ENCODE measurements around the gene USP28. TPM values are rescaled to one million over a fixed set of nuclear protein-coding genes. Genes with fewer than 3 reads are reported as not detected.

USP28 gene
- total RNA-seq, 1 experiment from 2014 or later = 23.7 TPM

DNA sequence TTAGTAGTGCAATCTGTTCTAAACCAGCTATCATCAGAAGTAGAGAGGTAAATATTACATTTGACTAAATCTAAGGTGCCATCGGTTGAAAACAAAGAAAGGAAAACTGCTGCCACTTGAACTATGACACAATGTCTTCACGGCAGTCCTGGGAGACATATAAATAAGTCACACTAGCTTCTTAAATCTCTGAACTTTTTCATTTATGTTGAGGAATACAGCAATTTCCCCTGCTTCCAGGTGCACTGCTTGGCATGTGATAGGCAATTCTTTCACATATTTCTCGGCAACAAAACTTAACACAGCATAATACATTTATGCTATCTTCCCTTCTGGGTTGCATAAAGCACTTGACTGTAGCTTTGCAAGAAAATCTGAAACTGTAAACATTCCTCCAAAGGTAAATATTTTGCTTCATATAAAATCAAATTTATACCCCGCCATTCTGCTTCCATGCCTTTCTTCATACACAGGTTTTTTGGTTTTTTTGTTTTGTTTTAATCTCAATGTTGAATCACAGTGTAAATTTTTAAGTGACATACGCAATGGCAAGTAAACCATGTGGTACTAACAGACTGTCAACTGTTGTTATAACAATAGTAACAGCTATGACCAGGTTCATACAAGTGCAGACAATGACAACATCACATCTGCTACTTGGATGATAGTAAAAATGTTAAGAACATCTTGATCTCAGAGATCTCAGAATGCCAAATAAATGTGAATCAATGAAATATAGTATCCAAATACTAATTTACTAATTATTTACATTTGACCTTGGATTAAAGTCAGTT lies 18.2 kb downstream of the USP28 start:
- Histone ChIP-seq H3K27ac (ENCODE audit: low read depth, low read length, poor library complexity, severe bottlenecking) (no peak overlapping the region), H3K27me3 (replicated peaks; ENCODE audit: insufficient read depth, low read depth, low read length, poor library complexity) (no peaks in the 10 kb centered on the region), H3K9me3 (ENCODE audit: low read depth, low read length, poor library complexity, severe bottlenecking) (no peaks in the 10 kb centered on the region), H3K36me3 (ENCODE audit: insufficient read depth, low read length, poor library complexity, severe bottlenecking) (no peaks in the 10 kb centered on the region), H3K4me1 (ENCODE audit: insufficient read depth, low read length, poor library complexity, severe bottlenecking) (no peaks in the 10 kb centered on the region), H3K4me3 (ENCODE audit: low read depth, low read length, poor library complexity, severe bottlenecking) (no peak overlapping the region)
- TF ChIP-seq EZH2 (IDR thresholded peaks at IDR 0.05; ENCODE audit: borderline replicate concordance, low read depth, low read length, poor library complexity, severe bottlenecking) = no peak
- TF ChIP-seq, protein P1, sequence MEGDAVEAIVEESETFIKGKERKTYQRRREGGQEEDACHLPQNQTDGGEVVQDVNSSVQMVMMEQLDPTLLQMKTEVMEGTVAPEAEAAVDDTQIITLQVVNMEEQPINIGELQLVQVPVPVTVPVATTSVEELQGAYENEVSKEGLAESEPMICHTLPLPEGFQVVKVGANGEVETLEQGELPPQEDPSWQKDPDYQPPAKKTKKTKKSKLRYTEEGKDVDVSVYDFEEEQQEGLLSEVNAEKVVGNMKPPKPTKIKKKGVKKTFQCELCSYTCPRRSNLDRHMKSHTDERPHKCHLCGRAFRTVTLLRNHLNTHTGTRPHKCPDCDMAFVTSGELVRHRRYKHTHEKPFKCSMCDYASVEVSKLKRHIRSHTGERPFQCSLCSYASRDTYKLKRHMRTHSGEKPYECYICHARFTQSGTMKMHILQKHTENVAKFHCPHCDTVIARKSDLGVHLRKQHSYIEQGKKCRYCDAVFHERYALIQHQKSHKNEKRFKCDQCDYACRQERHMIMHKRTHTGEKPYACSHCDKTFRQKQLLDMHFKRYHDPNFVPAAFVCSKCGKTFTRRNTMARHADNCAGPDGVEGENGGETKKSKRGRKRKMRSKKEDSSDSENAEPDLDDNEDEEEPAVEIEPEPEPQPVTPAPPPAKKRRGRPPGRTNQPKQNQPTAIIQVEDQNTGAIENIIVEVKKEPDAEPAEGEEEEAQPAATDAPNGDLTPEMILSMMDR (conservative IDR thresholded peaks at IDR 0.05; ENCODE audit: low read depth, low read length) = no peak
- intact Hi-C loops (cut with micrococcal nuclease; ENCODE audit: unreplicated experiment) = no loop called here
- DNase-seq (ENCODE audit: low spot score) = no peak
- BruUV-seq (replicated peaks) = no TSS peak
- ChIA-PET CTCF (no interaction called here), POLR2A (ENCODE audit: low non-redundant PET) (no interaction called here)

DNA sequence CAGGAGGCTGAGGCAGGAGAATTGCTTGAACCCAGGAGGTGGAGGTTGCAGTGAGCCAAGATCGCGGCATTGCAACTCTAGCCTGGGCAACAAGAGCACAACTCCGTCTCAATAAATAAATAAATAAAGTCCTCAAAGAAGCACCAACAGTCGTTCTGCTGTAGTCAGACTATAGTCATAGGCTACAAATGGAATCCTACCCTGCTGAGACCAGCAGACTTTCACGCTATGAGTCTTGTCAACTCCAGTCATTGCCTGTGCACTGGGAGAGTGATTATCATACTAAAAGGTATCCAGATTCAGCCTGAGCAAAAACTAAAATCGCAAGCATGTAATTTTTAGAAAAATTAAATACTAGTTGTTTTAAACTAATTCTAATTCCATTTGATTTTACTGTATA lies 19.6 kb downstream of the USP28 start:
- ChIA-PET CTCF (interaction anchor here (0.6 kb wide), 1 partner anchor 20 kb away, joined by 3 read pairs; no protein-coding TSS in a partner anchor), POLR2A (ENCODE audit: low non-redundant PET) (interaction anchor here (0.6 kb wide), 1 partner anchor 268 kb away, joined by 3 read pairs; no protein-coding TSS in a partner anchor)
- BruUV-seq (replicated peaks) = no TSS peak
- intact Hi-C loops (cut with micrococcal nuclease; ENCODE audit: unreplicated experiment) = no loop called here
- DNase-seq (ENCODE audit: low spot score) = no peak
- H3K27ac ChIP-seq (ENCODE audit: low read depth, low read length, poor library complexity, severe bottlenecking) = no peak overlapping the region
- TF ChIP-seq EZH2 (IDR thresholded peaks at IDR 0.05; ENCODE audit: borderline replicate concordance, low read depth, low read length, poor library complexity, severe bottlenecking) = no peak
- TF ChIP-seq, protein P1 (conservative IDR thresholded peaks at IDR 0.05; ENCODE audit: low read depth, low read length) = no peak
- no peaks in the 10 kb centered on the region for H3K27me3 ChIP-seq (replicated peaks; ENCODE audit: insufficient read depth, low read depth, low read length, poor library complexity)
- peaks cover under 1% of the 10 kb centered on the region for H3K36me3 ChIP-seq (ENCODE audit: insufficient read depth, low read length, poor library complexity, severe bottlenecking)
- no peak overlapping the region for H3K4me3 ChIP-seq (ENCODE audit: low read depth, low read length, poor library complexity, severe bottlenecking)
- H3K9me3 ChIP-seq (ENCODE audit: low read depth, low read length, poor library complexity, severe bottlenecking) = no peaks in the 10 kb centered on the region
- H3K4me1 ChIP-seq (ENCODE audit: insufficient read depth, low read length, poor library complexity, severe bottlenecking) = no peaks in the 10 kb centered on the region

DNA sequence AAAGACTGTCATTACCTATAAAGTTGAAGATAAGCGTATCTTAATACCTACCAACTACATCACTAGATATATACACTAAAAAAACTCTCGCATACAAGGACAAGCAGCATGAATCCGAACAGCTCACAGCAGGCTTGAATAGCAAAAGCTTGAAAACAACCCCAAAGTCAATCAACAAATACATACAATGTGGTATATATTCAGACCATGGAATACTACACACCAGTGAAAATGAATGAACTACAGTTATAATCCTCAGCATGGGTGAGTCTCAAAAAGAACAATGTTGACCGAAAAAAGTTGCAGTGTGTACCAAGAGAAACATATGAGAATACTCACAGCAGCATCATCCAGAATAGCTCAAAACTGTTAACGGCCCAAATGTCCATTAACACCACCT lies 25.2 kb downstream of the USP28 start:
- no peak for DNase-seq (ENCODE audit: low spot score)
- intact Hi-C loops (cut with micrococcal nuclease; ENCODE audit: unreplicated experiment) = no loop called here
- Histone ChIP-seq H3K4me1 (ENCODE audit: insufficient read depth, low read length, poor library complexity, severe bottlenecking) (peaks cover 3% of the 10 kb centered on the region), H3K36me3 (ENCODE audit: insufficient read depth, low read length, poor library complexity, severe bottlenecking) (peaks cover 8% of the 10 kb centered on the region), H3K9me3 (ENCODE audit: low read depth, low read length, poor library complexity, severe bottlenecking) (no peaks in the 10 kb centered on the region), H3K4me3 (ENCODE audit: low read depth, low read length, poor library complexity, severe bottlenecking) (no peak overlapping the region), H3K27me3 (replicated peaks; ENCODE audit: insufficient read depth, low read depth, low read length, poor library complexity) (no peaks in the 10 kb centered on the region), H3K27ac (ENCODE audit: low read depth, low read length, poor library complexity, severe bottlenecking) (no peak overlapping the region)
- CTCF ChIA-PET = no interaction called here
- POLR2A ChIA-PET (ENCODE audit: low non-redundant PET) = interaction anchor here (0.9 kb wide), 1 partner anchor 403 kb away, joined by 3 read pairs; no protein-coding TSS in a partner anchor
- TF ChIP-seq, protein P1 (conservative IDR thresholded peaks at IDR 0.05; ENCODE audit: low read depth, low read length) = no peak
- TF ChIP-seq EZH2 (IDR thresholded peaks at IDR 0.05; ENCODE audit: borderline replicate concordance, low read depth, low read length, poor library complexity, severe bottlenecking) = no peak
- BruUV-seq (replicated peaks) = no TSS peak
